Prostate gland (tissue), 2 donors: Measurements from ENCODE around the gene BUD31. TPM values are rescaled to one million over a fixed set of nuclear protein-coding genes. Genes with fewer than 3 reads are reported as not detected.
"Not testable (repeated sequence)": the region's sequence is repeated elsewhere in the genome, so short reads cannot be mapped to it uniquely, and the experiment has no call there.

Experiments
- DNase-seq: peaks from one replicate; pipeline ENCODE4 v3.0.0-alpha.2; 2019; ENCODE audit warnings: low spot score
- H3K27ac ChIP-seq, 2 donors: fragments of 200-600 bp; sonication (generic); 2 replicates each; pipeline ENCODE4 v1.5.1; 2017 to 2019
- H3K27me3 ChIP-seq: fragments of 200-600 bp; sonication (generic); replicated peaks from 2 replicates; pipeline ENCODE4 v1.5.1; 2019; ENCODE audit not compliant: insufficient read depth
- H3K36me3 ChIP-seq, 2 donors: fragments of 200-600 bp; sonication (generic); 1 replicate in 1 of 2; 2 replicates in 1 of 2; pipeline versions ENCODE4 v1.5.1 to v1.8.1; 2017 to 2019
- H3K4me1 ChIP-seq: fragments of 200-600 bp; sonication (generic); replicated peaks from 2 replicates; pipeline ENCODE4 v1.5.1; 2019
- H3K4me3 ChIP-seq, 2 donors: fragments of 200-600 bp; sonication (generic); 2 replicates each; pipeline ENCODE4 v1.5.1; 2017 to 2019
- H3K9me3 ChIP-seq: fragments of 200-600 bp; sonication (generic); 2 replicates; pipeline ENCODE4 v1.5.1; 2017
- POLR2A ChIP-seq: fragments of 450-650 bp; IDR thresholded peaks from one replicate; pipeline ENCODE4 v1.6.1; 2016; ENCODE audit warnings: antibody characterized with exemption, mild to moderate bottlenecking
- POLR2AphosphoS5 ChIP-seq: sonication (generic); formaldehyde crosslinking; IDR thresholded peaks from one replicate; pipeline ENCODE4 v1.6.1; 2017; ENCODE audit warnings: antibody characterized with exemption
- WGBS: methylation state at CpG from one replicate; pipeline ENCODE4 v1.1.5; 2018; 5-methylcytosine and 5-hydroxymethylcytosine counted together
- intact Hi-C: fragments of 100-400 bp; cut with DNase I; formaldehyde crosslinking; loops from one replicate; pipeline ENCODE4 v1.14.2; 2022
- total RNA-seq, 2 donors: library from RNA; depleted of rRNA; stranded (reverse); fragments of >200 nt; gene quantifications; one replicate each; pipeline ENCODE4 v1.1.0, GENCODE V29; 2016
- TF ChIP-seq, protein P1 (sequence below), 4 experiments: fragments of 200-600 bp in 2 of 4; fragments of 450-650 bp in 2 of 4; sonication (generic) in 2 of 4; IDR thresholded peaks; 1 replicate in 3 of 4; 2 replicates in 1 of 4; pipeline ENCODE4 v1.5.1; 2016 to 2019; ENCODE audit warnings: antibody characterized with exemption in 4 of 4, mild to moderate bottlenecking in 2 of 4, moderate library complexity in 2 of 4

The BUD31 gene
- total RNA-seq, 2 donors from 2014 or later: 73.8 to 78.3 TPM

DNA sequence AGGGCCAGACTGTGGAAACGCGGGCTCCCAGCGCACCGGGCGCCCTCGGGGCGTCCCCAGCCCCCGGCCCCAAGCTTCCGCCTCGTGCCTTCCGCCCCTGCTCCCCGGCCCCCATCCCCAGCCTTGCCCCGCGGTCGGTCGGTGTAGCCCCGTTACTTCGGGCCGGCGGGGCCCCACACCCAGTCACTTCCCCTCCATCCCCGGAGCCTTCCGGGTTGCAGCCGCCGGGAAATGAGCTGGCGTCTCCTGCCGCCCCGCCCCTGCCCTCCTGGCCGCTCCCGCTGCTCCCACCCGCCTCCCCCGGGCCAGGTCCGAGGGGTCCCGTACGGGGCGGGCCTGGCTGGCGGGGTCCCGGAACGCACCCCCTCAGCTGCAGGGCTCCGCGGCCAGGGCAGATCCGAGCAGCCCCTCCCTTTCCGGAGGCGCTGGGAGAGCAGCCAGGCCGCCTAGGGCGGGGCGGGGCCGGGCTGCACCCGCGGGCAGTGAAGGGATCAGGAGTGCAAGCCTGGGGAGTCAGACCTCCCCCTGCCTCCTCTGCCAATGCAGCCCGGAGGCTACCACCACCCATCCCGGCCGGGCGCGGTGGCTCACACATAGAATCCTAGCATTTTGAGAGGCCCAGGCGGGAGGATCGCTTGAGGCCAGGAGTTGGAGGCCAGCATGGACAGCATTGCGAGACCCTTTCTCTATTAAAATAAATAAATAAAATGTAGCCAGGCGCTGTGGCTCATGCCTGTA is 33.5 kb upstream of the BUD31 start:
- H3K27me3 ChIP-seq: no peaks in the 10 kb centered on the region
- peak overlapping the region; percentile 73 to 77 for H3K27ac ChIP-seq
- DNase-seq: peak; percentile 47
- WGBS: 7% methylated on average over 38 of the region's 58 CpGs
- TF ChIP-seq POLR2A: peak; percentile 25
- peak; percentile 26 for TF ChIP-seq POLR2AphosphoS5
- TF ChIP-seq, protein P1, sequence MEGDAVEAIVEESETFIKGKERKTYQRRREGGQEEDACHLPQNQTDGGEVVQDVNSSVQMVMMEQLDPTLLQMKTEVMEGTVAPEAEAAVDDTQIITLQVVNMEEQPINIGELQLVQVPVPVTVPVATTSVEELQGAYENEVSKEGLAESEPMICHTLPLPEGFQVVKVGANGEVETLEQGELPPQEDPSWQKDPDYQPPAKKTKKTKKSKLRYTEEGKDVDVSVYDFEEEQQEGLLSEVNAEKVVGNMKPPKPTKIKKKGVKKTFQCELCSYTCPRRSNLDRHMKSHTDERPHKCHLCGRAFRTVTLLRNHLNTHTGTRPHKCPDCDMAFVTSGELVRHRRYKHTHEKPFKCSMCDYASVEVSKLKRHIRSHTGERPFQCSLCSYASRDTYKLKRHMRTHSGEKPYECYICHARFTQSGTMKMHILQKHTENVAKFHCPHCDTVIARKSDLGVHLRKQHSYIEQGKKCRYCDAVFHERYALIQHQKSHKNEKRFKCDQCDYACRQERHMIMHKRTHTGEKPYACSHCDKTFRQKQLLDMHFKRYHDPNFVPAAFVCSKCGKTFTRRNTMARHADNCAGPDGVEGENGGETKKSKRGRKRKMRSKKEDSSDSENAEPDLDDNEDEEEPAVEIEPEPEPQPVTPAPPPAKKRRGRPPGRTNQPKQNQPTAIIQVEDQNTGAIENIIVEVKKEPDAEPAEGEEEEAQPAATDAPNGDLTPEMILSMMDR (IDR thresholded peaks at IDR 0.05): no peak
- no peaks in the 10 kb centered on the region for H3K4me1 ChIP-seq
- no peaks in the 10 kb centered on the region for H3K36me3 ChIP-seq
- intact Hi-C loops: no loop called here
- H3K4me3 ChIP-seq: peak overlapping the region; percentile 76 to 78
- no peaks in the 10 kb centered on the region for H3K9me3 ChIP-seq

DNA sequence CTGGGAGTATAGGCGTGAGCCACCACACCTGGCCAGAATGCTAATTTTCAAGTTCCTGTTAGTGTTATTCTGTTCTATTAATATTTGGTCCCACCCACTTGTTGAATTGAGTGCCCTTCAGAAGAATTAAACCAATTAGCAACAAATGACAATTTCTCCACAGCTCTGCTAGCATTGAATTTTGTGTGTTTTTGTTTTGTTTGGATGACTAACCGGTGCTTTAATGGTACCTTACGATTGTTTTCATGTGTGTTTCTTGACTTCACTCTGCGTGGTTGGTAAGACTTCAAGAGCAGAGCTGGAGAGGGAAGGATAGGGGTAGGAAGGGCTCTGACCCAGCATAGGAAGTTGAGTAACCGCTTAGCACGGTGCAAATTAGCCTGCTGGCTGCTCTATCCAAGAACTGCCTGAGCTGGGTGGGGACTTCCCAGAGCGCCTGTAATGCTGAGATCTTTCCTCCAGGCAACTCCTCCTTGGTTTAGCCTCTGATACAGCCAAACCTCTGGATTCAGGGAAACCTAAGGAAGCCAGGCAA is 29.7 kb upstream of the BUD31 start:
- 42% methylated on average over 7 of the region's 7 CpGs for whole genome bisulfite sequencing
- intact Hi-C loops: no loop called here
- Histone ChIP-seq H3K9me3 (no peaks in the 10 kb centered on the region), H3K27ac (peak overlapping the region; percentile 60), H3K4me1 (no peaks in the 10 kb centered on the region), H3K4me3 (no peak overlapping the region), H3K27me3 (no peaks in the 10 kb centered on the region), H3K36me3 (no peaks in the 10 kb centered on the region)
- DNase-seq: no peak
- TF ChIP-seq, protein P1 (IDR thresholded peaks at IDR 0.05): no peak
- peak; percentile 6 for TF ChIP-seq POLR2AphosphoS5

DNA sequence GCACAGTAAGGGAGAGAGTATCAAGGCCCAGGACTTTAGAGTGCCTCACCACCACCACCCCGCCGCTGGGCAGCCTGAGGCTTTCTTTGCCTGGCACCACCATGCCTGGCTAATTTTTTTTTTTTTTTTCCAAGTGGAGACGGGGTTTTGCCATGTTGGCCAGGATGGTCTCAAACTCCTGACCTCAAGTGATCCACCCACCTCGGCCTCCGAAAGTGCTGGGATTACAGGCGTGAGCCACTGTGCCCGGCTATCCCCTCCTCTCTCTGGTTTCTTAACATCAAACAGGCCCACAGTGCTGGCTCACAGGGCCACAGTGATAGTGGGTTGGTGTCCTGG is 29.1 kb upstream of the BUD31 start:
- H3K4me3 ChIP-seq, DNase-seq, H3K36me3 ChIP-seq, H3K9me3 ChIP-seq, intact Hi-C loops, H3K4me1 ChIP-seq, H3K27me3 ChIP-seq: not testable (repeated sequence)
- WGBS: 78% methylated on average over 7 of the region's 7 CpGs
- H3K27ac ChIP-seq: peak overlapping the region; percentile 60

DNA sequence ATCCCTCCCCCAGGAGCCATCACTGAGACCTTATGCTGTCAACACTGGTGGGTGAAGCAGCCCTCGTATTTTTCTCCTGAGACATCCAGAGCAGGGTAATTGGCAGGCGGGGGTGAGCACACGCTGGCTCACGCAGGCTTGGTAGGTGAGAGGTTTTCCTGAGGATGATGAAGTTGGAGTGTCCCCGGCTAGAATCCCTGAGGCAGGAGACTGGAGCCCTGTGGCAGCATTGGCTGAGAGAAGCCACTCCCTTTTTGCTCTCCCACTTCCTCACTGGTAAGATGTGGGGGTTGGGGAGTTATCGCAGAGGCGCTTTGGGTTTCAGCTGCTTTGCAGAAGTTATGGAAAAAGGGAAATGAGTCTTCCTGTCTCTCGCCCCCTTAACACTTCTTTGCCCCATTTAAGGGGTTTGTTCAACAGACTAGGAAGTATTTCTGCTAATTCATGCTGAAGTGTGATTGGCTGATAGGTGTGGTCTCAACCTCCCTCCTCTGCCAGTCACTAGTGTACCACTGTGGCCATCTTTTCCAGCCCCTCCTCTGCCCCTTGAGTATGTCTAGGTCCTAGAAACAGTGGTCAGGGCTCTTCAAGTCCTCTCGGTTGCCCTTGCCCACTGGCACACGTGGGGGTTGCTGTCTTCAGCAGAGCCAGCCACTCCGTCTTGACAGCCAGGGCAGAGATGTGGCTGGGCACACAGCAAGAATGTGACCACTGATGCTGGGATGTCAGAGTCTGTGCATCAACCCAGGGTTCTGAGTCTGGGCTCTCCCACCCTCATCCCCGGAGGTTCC is 28.5 kb upstream of the BUD31 start:
- no peak overlapping the region for H3K4me3 ChIP-seq

DNA sequence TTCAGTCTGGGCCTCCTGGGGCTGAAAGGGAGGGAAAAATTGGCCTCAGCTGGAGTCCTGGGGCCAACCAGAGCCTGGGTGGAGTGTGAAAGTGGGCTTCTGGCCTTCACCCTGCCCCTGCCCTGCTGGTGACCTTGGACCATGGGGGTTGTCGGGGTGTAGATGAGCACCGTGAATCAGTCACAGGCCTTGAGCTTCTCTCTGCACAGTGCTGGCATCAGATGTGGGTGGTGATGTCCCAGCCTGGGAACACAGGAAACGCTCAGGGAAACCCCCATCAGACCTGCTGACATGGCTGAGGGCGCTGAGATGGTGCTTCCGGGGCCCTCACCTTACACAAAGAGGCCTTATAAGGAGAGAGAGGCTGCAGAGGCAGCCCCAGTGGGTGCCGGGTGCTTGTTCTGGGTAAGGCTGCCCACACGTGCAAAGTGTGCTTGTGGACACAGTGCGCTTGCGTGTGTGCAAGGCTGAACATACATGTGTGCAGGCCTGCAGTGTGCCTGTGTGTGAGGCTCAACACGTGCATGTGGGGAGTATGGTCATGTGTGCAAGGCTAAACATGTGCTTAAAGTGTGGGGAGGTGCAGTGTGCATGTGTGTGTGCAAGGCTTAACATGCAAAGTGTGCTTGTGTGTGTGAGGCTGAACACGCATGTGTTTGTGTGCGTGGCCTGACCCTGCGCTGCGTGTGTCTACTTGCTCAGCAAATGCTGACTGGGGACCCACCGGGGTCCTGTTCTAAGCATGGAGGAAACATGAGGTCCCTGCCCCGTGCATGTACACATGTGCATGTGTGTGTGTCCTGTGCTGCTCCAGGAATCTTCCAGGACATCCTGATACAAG is 27.7 kb upstream of the BUD31 start:
- Histone ChIP-seq H3K9me3 (no peaks in the 10 kb centered on the region), H3K36me3 (no peaks in the 10 kb centered on the region), H3K4me3 (no peak overlapping the region), H3K4me1 (no peaks in the 10 kb centered on the region), H3K27me3 (no peaks in the 10 kb centered on the region), H3K27ac (no peak overlapping the region)
- no peak for DNase-seq
- WGBS: 79% methylated on average over 16 of the region's 16 CpGs
- TF ChIP-seq POLR2AphosphoS5: no peak
- TF ChIP-seq, protein P1 (IDR thresholded peaks at IDR 0.05): no peak
- intact Hi-C loops: no loop called here

More for the DNA sequence above, 28.5 kb upstream of the BUD31 start:
- peak overlapping the region; percentile 60 for H3K27ac ChIP-seq
- no peaks in the 10 kb centered on the region for H3K36me3 ChIP-seq
- WGBS: 66% methylated on average over 12 of the region's 12 CpGs
- no peaks in the 10 kb centered on the region for H3K4me1 ChIP-seq
- no peak for DNase-seq
- no peaks in the 10 kb centered on the region for H3K27me3 ChIP-seq
- intact Hi-C loops: no loop called here
- TF ChIP-seq POLR2AphosphoS5: peak; percentile 25
- no peak for TF ChIP-seq POLR2A
- H3K9me3 ChIP-seq: no peaks in the 10 kb centered on the region
